HepG2 (cell line): Measurements from ENCODE around the gene TUBB2B. TPM values are rescaled to one million over a fixed set of nuclear protein-coding genes. Genes with fewer than 3 reads are reported as not detected.

Experiments
- AGO2 ChIP-seq: fragments of 200-400 bp; formaldehyde crosslinking; optimal IDR thresholded peaks from 2 replicates; pipeline ENCODE3; 2017; ENCODE audit warnings: mild to moderate bottlenecking, low read depth, low read length, moderate library complexity
- AKAP8 ChIP-seq: sonication (generic); formaldehyde crosslinking; IDR thresholded peaks from 2 replicates; pipeline ENCODE4 v1.5.1; 2020; ENCODE audit warnings: mild to moderate bottlenecking, missing genetic modification reagents
- CEBPB ChIP-seq: IDR thresholded peaks from 2 replicates; pipeline ENCODE4 v1.6.1; 2011; ENCODE audit warnings: low read depth, low read length, improper control_type of control experiment, borderline replicate concordance
- FIP1L1 ChIP-seq: fragments of 200-400 bp; formaldehyde crosslinking; IDR thresholded peaks from 2 replicates; pipeline ENCODE4 v1.6.1; 2018; ENCODE audit warnings: low read depth, mild to moderate bottlenecking, low read length, moderate library complexity, borderline replicate concordance; ENCODE audit not compliant: insufficient read depth
- KLF12 ChIP-seq: sonication (generic); formaldehyde crosslinking; IDR thresholded peaks from 2 replicates; pipeline ENCODE4 v1.4.0; 2020; ENCODE audit warnings: missing genetic modification reagents, borderline replicate concordance
- PBX3 ChIP-seq: sonication (generic); formaldehyde crosslinking; IDR thresholded peaks from 2 replicates; pipeline ENCODE4 v1.8.1; 2023; ENCODE audit warnings: missing genetic modification reagents, inconsistent platforms, borderline replicate concordance
- RBM22 ChIP-seq: fragments of 200-400 bp; formaldehyde crosslinking; optimal IDR thresholded peaks from 2 replicates; pipeline ENCODE3; 2017; ENCODE audit warnings: mild to moderate bottlenecking, low read length, moderate library complexity
- TEAD3 ChIP-seq: optimal IDR thresholded peaks from 2 replicates; pipeline ENCODE3; 2016; ENCODE audit warnings: borderline replicate concordance
- THAP7 ChIP-seq: sonication (generic); formaldehyde crosslinking; IDR thresholded peaks from 2 replicates; pipeline ENCODE4 v1.8.1; 2023; ENCODE audit warnings: mild to moderate bottlenecking, missing genetic modification reagents
- ZBTB39 ChIP-seq: sonication (generic); formaldehyde crosslinking; IDR thresholded peaks from 2 replicates; pipeline ENCODE4 v1.5.0; 2020; ENCODE audit warnings: missing genetic modification reagents
- ZNF30 ChIP-seq: sonication (generic); formaldehyde crosslinking; IDR thresholded peaks from 2 replicates; pipeline ENCODE4 v1.5.0; 2020; ENCODE audit warnings: mild to moderate bottlenecking, missing genetic modification reagents
- ZNF441 ChIP-seq: sonication (generic); formaldehyde crosslinking; IDR thresholded peaks from 2 replicates; pipeline ENCODE4 v1.7.0; 2021; ENCODE audit warnings: missing genetic modification reagents, borderline replicate concordance
- ZNF556 ChIP-seq: sonication (generic); formaldehyde crosslinking; IDR thresholded peaks from 2 replicates; pipeline ENCODE4 v1.4.0; 2020; ENCODE audit warnings: mild to moderate bottlenecking, missing genetic modification reagents, borderline replicate concordance
- ZNF878 ChIP-seq: sonication (generic); formaldehyde crosslinking; IDR thresholded peaks from 2 replicates; pipeline ENCODE4 v1.8.1; 2023; ENCODE audit warnings: mild to moderate bottlenecking, missing genetic modification reagents, moderate library complexity
- polyA plus RNA-seq, 8 experiments: library from polyadenylated mRNA; depleted of rRNA in 3 of 8; stranded (reverse) in 7 of 8; unstranded in 1 of 8; fragments of >200 nt; fragmentation: Illumina TruSeq in 4 of 8; extraction: Trizol in 4 of 8; gene quantifications; 2 replicates each; pipeline versions ENCODE4 v1.2.1 to v1.2.3, GENCODE V29; 2011 to 2016; ENCODE audit warnings: low read depth in 4 of 8, missing spikeins in 1 of 8, mixed read lengths in 1 of 8; ENCODE audit not compliant: insufficient read depth in 1 of 8
- total RNA-seq, 5 experiments: library from RNA; depleted of rRNA; stranded (reverse); fragments of >200 nt; fragmentation: Illumina TruSeq; extraction: Trizol; gene quantifications; 2 replicates each; pipeline ENCODE4 v1.2.3, GENCODE V29; 2016; ENCODE audit warnings: low read depth in 1 of 5

Gene TUBB2B
- total and polyA plus RNA-seq, 2 of the 13 experiments (the other 11 are each of a cell fraction or from before 2014, with no cell fraction given): 10.3 to 23.6 TPM

- TF ChIP-seq ZNF878 (0 out of 2 replicates have a peak, but pooled peaks have one; percentile 29), CEBPB (peak; percentile 57; the same call in 1 of the 2 replicates), RBM22 (peak; percentile 33), AGO2 (peak; percentile 92), ZNF30 (no peak), KLF12 (no peak), ZNF556 (CRISPR knock-in tag) (no peak), AKAP8 (no peak), TEAD3 (CRISPR knock-in tag) (no peak), ZNF441 (CRISPR knock-in tag) (no peak), FIP1L1 (0 out of 2 replicates have a peak, but pooled peaks have one; percentile 21), PBX3 (CRISPR knock-in tag) (no peak), ZBTB39 (CRISPR knock-in tag) (no peak), THAP7 (CRISPR knock-in tag) (no peak)
Observed at GRCh38 chr6:3270258-3270657, 42.8 kb upstream of the TUBB2B start (continued).
